Skeletal muscle satellite cell (primary cell): Measurements from ENCODE around the gene HTR6. TPM values are rescaled to one million over a fixed set of nuclear protein-coding genes. Genes with fewer than 3 reads are reported as not detected.

ENCODE experiments used
- H3K27me3 ChIP-seq: 2 replicates; pipeline ENCODE4 v1.7.0; 2013; ENCODE audit warnings: low read length; ENCODE audit not compliant: control insufficient read depth, insufficient read depth
- H3K36me3 ChIP-seq: 2 replicates; pipeline ENCODE4 v1.7.0; 2013; ENCODE audit warnings: mild to moderate bottlenecking, control low read depth, low read length; ENCODE audit not compliant: insufficient read depth
- H3K4me1 ChIP-seq: 2 replicates; pipeline ENCODE4 v1.7.0; 2013; ENCODE audit warnings: low read length; ENCODE audit not compliant: control insufficient read depth, insufficient read depth
- H3K4me2 ChIP-seq: 2 replicates; pipeline ENCODE4 v1.7.0; 2013; ENCODE audit warnings: mild to moderate bottlenecking, low read length
- H3K4me3 ChIP-seq: 2 replicates; pipeline ENCODE4 v1.7.0; 2013; ENCODE audit warnings: low read length
- H3K9ac ChIP-seq: 2 replicates; pipeline ENCODE4 v1.7.0; 2013; ENCODE audit warnings: mild to moderate bottlenecking, low read depth, low read length, moderate library complexity
- H3K9me3 ChIP-seq: replicated peaks from 2 replicates; pipeline ENCODE4 v1.7.0; 2013; ENCODE audit warnings: mild to moderate bottlenecking, control low read depth, low read length
- total RNA-seq: library from RNA; depleted of rRNA; stranded (reverse); fragments of >200 nt; gene quantifications from 2 replicates; pipeline ENCODE4 v1.2.3, GENCODE V29; 2012; rRNA removed

The HTR6 gene
- total RNA-seq, result not detected in 2 replicates

DNA sequence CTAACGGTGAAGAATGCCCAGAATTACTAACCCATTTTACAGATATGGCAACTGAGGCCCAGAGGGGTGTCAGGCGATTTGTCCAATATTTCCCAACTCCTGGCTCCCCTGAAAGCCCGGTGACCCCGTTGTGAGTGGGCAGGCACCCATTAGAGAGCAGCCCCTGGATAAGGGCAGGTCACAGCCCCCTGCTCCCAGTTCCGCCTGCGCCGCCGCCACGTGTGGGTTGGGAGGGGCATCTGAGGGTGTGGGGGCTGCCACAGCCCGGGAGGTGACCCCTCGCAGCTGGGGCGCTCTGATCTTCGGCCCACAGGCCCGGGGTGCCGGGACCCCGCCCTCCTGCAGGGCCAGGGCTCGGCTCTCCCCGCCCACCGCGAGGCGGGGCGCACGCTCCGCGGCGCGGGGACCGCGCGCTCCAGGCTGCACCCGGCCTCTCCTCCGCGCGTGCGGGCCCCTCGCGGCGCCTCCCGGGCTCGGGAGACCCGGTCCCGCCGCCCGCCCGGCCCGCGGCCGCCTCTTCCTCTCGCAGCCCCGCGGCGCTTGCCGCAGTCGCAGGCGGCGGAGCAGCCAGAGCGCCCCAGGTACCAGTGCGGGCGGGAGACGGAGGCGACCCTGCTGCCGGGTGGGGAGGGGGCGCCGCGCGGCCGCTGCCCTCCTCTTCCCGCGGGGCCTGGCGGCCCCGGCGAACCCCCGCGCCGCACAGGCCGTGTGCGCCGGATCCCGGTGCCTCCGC, at the start of gene HTR6:
HTR6 (plus strand) TSS at position 423 of the 733 bp plus-strand sequence. CDS start 879 bp downstream, outside the sequence.
- H3K9me3 ChIP-seq, result no peaks in the 10 kb centered on the region
- H3K27me3 ChIP-seq, result peaks cover 62% of the 10 kb centered on the region
- peak within 1 kb of the TSS; percentile 73 for H3K4me2 ChIP-seq
- H3K4me3 ChIP-seq, result peak within 1 kb of the TSS; percentile 50
- H3K9ac ChIP-seq, result no peak within 1 kb of the TSS
- peaks cover 3% of the 10 kb centered on the region for H3K4me1 ChIP-seq
- H3K36me3 ChIP-seq, result no peaks in the 10 kb centered on the region

DNA sequence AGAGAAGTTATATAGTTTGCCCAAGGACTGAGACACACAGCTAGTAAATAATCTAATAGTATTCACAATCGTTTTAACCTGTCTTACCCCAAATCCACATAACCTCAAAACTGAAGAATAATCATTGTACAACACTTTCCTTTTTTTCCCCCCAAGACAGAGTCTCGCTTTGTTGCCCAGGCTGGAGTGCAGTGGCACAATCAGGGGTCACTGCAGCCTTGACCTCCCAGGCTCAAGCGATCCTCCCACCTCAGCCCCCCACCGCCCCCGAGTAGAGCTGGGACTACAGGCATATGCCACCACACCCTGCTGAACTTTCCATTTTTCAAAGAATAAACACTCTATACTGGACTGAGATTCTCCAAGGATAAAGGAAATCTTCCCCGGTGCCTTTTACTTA, 49.2 kb upstream of the HTR6 start:
- Histone ChIP-seq H3K9ac (no peak overlapping the region), H3K4me3 (no peak overlapping the region), H3K4me2 (no peak overlapping the region), H3K4me1 (peaks cover 27% of the 10 kb centered on the region), H3K36me3 (peaks cover 13% of the 10 kb centered on the region), H3K27me3 (no peaks in the 10 kb centered on the region), H3K9me3 (no peaks in the 10 kb centered on the region)

DNA sequence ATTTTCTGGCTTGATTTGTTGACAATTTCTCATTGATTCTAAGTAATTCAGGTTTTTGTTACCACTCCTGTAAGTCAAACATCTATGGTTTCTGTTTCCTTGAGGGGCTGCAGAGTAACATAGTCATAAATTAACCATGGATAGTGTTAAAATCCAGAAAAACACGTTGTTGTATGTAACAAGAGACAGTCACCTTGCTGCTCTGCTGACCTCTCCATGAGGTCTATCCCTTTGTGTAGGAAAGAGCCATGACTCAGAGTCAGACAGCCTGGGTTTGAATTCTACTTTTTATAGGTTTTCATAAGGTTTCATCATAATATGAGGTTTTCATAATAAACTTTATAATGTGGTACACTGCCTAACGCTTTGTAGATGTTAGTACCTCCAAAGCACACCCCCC, 48.2 kb upstream of the HTR6 start:
- Histone ChIP-seq H3K9me3 (no peaks in the 10 kb centered on the region), H3K4me1 (peaks cover 37% of the 10 kb centered on the region), H3K4me3 (no peak overlapping the region), H3K27me3 (no peaks in the 10 kb centered on the region), H3K36me3 (peaks cover 13% of the 10 kb centered on the region), H3K4me2 (no peak overlapping the region), H3K9ac (no peak overlapping the region)

GRCh38 chr1:19617376-19617775, 47.3 kb upstream of the HTR6 start:
- peaks cover 46% of the 10 kb centered on the region for H3K4me1 ChIP-seq

DNA sequence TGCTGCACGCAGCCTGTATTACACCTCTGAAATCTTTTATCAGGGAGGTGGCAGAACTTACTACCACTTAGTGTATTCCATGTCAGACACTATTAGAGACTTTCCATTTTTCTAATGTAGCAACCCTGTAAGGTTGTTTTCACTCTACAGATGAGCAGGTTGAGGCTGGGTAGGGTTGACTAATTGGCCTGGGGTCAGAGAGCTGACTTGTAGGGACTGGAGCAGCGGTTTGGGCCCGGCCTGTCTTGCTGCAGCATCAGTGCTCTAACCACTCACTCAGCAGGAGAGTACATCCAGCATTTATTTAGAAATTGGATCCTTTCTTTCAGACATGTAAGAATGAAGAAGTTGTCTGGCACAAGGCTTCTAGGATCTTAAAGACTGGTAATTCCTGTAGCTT, 46.2 kb upstream of the HTR6 start:
- Histone ChIP-seq H3K4me3 (no peak overlapping the region), H3K27me3 (no peaks in the 10 kb centered on the region), H3K9me3 (no peaks in the 10 kb centered on the region), H3K4me1 (peaks cover 49% of the 10 kb centered on the region), H3K4me2 (no peak overlapping the region), H3K9ac (no peak overlapping the region), H3K36me3 (peaks cover 17% of the 10 kb centered on the region)

More at GRCh38 chr1:19617376-19617775, 47.3 kb upstream of the HTR6 start:
- Histone ChIP-seq H3K9me3 (no peaks in the 10 kb centered on the region), H3K27me3 (no peaks in the 10 kb centered on the region), H3K36me3 (peaks cover 13% of the 10 kb centered on the region), H3K9ac (no peak overlapping the region), H3K4me3 (no peak overlapping the region), H3K4me2 (peak overlapping the region; percentile 18)

DNA sequence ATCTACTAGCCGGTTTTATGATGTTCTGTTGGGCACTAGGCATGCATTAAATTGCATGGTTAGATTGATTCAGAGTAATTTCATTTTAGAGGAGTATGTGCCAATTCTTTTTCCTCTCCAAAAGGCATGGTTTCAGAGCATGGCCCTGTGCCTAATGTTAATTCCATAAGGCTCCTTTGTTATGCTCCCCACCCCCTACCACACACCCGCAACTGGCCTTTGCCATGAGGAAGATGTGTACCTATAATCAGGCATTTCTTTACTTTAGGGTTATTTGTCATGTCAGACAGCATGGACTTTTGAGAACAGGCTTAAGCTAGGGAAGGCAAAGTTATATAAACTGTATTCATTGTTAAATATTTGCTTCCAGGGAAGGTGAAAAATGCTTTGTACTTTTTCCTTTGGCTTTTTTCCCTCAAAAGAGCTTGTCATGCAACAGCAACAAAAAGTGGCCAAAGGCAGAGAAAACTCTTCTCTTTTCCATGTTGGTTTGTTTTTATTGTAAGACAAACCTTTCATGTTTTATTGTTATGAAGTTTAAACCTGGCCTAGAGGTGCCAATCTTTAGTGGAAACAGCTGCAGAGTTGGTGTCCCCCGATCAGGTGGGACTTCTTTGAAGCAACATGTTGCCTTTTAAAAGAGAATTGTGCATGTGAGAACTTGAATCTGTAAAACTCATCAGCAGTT, 44.8 kb upstream of the HTR6 start:
- H3K36me3 ChIP-seq, result peaks cover 24% of the 10 kb centered on the region
- no peak overlapping the region for H3K4me3 ChIP-seq
- no peak overlapping the region for H3K9ac ChIP-seq
- no peak overlapping the region for H3K4me2 ChIP-seq
- H3K27me3 ChIP-seq, result no peaks in the 10 kb centered on the region
- H3K4me1 ChIP-seq, result peaks cover 49% of the 10 kb centered on the region
- H3K9me3 ChIP-seq, result no peaks in the 10 kb centered on the region

- no peak overlapping the region for H3K4me3 ChIP-seq
- peaks cover 27% of the 10 kb centered on the region for H3K36me3 ChIP-seq
- no peak overlapping the region for H3K9ac ChIP-seq
- H3K9me3 ChIP-seq, result no peaks in the 10 kb centered on the region
- no peak overlapping the region for H3K4me2 ChIP-seq
- no peaks in the 10 kb centered on the region for H3K27me3 ChIP-seq
- peaks cover 49% of the 10 kb centered on the region for H3K4me1 ChIP-seq
These were observed 43.9 kb upstream of the HTR6 start for GRCh38 chr1:19620786-19621185.

GRCh38 chr1:19621274-19621950, 43.3 kb upstream of the HTR6 start:
- Histone ChIP-seq H3K36me3 (peaks cover 32% of the 10 kb centered on the region), H3K27me3 (no peaks in the 10 kb centered on the region), H3K4me2 (no peak overlapping the region), H3K4me1 (peaks cover 45% of the 10 kb centered on the region), H3K9me3 (no peaks in the 10 kb centered on the region), H3K4me3 (no peak overlapping the region), H3K9ac (no peak overlapping the region)

- Histone ChIP-seq H3K4me2 (peak overlapping the region; percentile 46), H3K4me1 (peaks cover 38% of the 10 kb centered on the region), H3K36me3 (peaks cover 36% of the 10 kb centered on the region)
These were observed 42.5 kb upstream of the HTR6 start for GRCh38 chr1:19622204-19622603.

DNA sequence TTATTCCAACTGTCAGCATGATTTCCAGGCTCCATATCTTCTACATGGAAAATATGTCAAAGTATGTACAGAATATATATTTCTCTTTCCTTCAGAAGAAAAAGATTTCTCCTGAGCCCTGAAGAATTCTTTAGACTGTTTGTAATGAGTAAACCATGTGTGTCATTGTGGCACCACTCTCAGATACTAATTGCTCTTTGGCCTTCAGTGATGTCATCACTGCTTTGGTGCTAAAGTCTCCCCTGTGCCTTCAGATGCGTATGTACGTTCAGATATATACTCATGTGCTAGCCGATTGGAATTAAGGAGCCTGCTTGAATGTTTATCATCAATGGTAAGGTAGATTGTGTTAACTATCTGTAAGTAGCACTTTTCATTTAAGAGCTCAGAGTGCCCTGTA, 41.2 kb upstream of the HTR6 start:
- Histone ChIP-seq H3K27me3 (no peaks in the 10 kb centered on the region), H3K4me3 (no peak overlapping the region), H3K4me2 (no peak overlapping the region), H3K4me1 (peaks cover 33% of the 10 kb centered on the region), H3K9me3 (no peaks in the 10 kb centered on the region), H3K36me3 (peaks cover 41% of the 10 kb centered on the region), H3K9ac (no peak overlapping the region)

More at GRCh38 chr1:19622204-19622603, 42.5 kb upstream of the HTR6 start:
- Histone ChIP-seq H3K27me3 (no peaks in the 10 kb centered on the region), H3K9me3 (no peaks in the 10 kb centered on the region), H3K4me3 (peak overlapping the region; percentile 28), H3K9ac (no peak overlapping the region)

GRCh38 chr1:19625291-19625937, 39.3 kb upstream of the HTR6 start:
- Histone ChIP-seq H3K4me3 (no peak overlapping the region), H3K27me3 (no peaks in the 10 kb centered on the region), H3K4me1 (peaks cover 22% of the 10 kb centered on the region), H3K4me2 (no peak overlapping the region), H3K9ac (no peak overlapping the region), H3K9me3 (no peaks in the 10 kb centered on the region), H3K36me3 (peaks cover 44% of the 10 kb centered on the region)
